Smooth muscle cell (in vitro differentiated cells): ENCODE results near the gene PAX2. TPM values are rescaled to one million over a fixed set of nuclear protein-coding genes. Genes with fewer than 3 reads are reported as not detected.

Source experiments
- DNase-seq: peaks from one replicate; lab custom pipeline; 2025; ENCODE audit not compliant: unreplicated experiment; lab: John Stamatoyannopoulos, UW
- H2AFZ ChIP-seq: fragments of 200-600 bp; sonication (generic); 2 replicates; pipeline ENCODE4 v1.6.0; 2016; ENCODE audit warnings: antibody characterized with exemption, low read depth, mild to moderate bottlenecking
- H3F3A ChIP-seq: fragments of 200-600 bp; sonication (generic); 2 replicates; pipeline ENCODE4 v1.6.0; 2017; ENCODE audit warnings: antibody characterized with exemption, low read depth
- H3K27ac ChIP-seq: fragments of 200-600 bp; sonication (generic); 2 replicates; pipeline ENCODE4 v1.5.1; 2016; ENCODE audit warnings: low read depth, mild to moderate bottlenecking
- H3K27me3 ChIP-seq: fragments of 200-600 bp; sonication (generic); 2 replicates; pipeline ENCODE4 v1.6.1; 2016; ENCODE audit warnings: low read depth, mild to moderate bottlenecking
- H3K36me3 ChIP-seq: fragments of 200-600 bp; sonication (generic); 2 replicates; pipeline ENCODE4 v1.5.1; 2016; ENCODE audit warnings: low read depth
- H3K4me1 ChIP-seq: fragments of 200-600 bp; sonication (generic); 2 replicates; pipeline ENCODE4 v1.5.1; 2016; ENCODE audit warnings: low read depth
- H3K4me2 ChIP-seq: fragments of 200-600 bp; sonication (generic); 2 replicates; pipeline ENCODE4 v1.6.0; 2016; ENCODE audit warnings: mild to moderate bottlenecking
- H3K4me3 ChIP-seq: fragments of 200-600 bp; sonication (generic); 2 replicates; pipeline ENCODE4 v1.5.1; 2016; ENCODE audit warnings: mild to moderate bottlenecking
- H3K79me2 ChIP-seq: fragments of 200-600 bp; sonication (generic); 2 replicates; pipeline ENCODE4 v1.6.0; 2016; ENCODE audit warnings: low read depth, mild to moderate bottlenecking
- H3K9ac ChIP-seq: fragments of 200-600 bp; sonication (generic); 2 replicates; pipeline ENCODE4 v1.6.0; 2016; ENCODE audit warnings: low read depth
- H3K9me3 ChIP-seq: fragments of 200-600 bp; sonication (generic); replicated peaks from 2 replicates; pipeline ENCODE4 v1.5.1; 2016; ENCODE audit warnings: low read depth
- H4K20me1 ChIP-seq: fragments of 200-600 bp; sonication (generic); 2 replicates; pipeline ENCODE4 v1.6.0; 2016; ENCODE audit warnings: low read depth
- CTCF ChIP-seq: fragments of 200-600 bp; sonication (generic); IDR thresholded peaks from 2 replicates; pipeline ENCODE4 v1.5.1; 2017; ENCODE audit warnings: borderline replicate concordance, mild to moderate bottlenecking, antibody characterized with exemption; ENCODE audit not compliant: insufficient read depth, poor library complexity, severe bottlenecking
- WGBS: methylation state at CpG from one replicate; pipeline ENCODE4 v1.1.7; 2016; ENCODE audit warnings: low lambda C conversion rate; 5-methylcytosine and 5-hydroxymethylcytosine counted together
- polyA plus RNA-seq: library from polyadenylated mRNA; unstranded; fragments of >200 nt; fragmentation: Nextera tagmentation; extraction: Ambion mirVana; gene quantifications from 2 replicates; pipeline ENCODE4 v1.2.1, GENCODE V29; 2016
- total RNA-seq: library from RNA; depleted of rRNA; stranded (reverse); fragments of >200 nt; gene quantifications from 2 replicates; pipeline ENCODE4 v1.2.3, GENCODE V29; 2014

Gene PAX2
- total and polyA plus RNA-seq, 2 experiments from 2014 or later = not detected

GRCh38 chr10:100782461-100783244 is 37.3 kb downstream of the PAX2 start:
- H3K36me3 ChIP-seq = no peaks in the 10 kb centered on the region
- DNase-seq = no peak
- no peaks in the 10 kb centered on the region for H3F3A ChIP-seq
- H4K20me1 ChIP-seq = no peaks in the 10 kb centered on the region
- no peak overlapping the region for H2AFZ ChIP-seq
- no peak overlapping the region for H3K27ac ChIP-seq
- H3K9ac ChIP-seq = no peak overlapping the region
- H3K9me3 ChIP-seq = no peaks in the 10 kb centered on the region
- peaks cover 45% of the 10 kb centered on the region for H3K27me3 ChIP-seq
- H3K4me1 ChIP-seq = peaks cover 2% of the 10 kb centered on the region
- no peak overlapping the region for H3K4me2 ChIP-seq
- no peaks in the 10 kb centered on the region for H3K79me2 ChIP-seq
- WGBS = 93% methylated on average over 13 of the region's 13 CpGs
- no peak for TF ChIP-seq CTCF
- no peak overlapping the region for H3K4me3 ChIP-seq

GRCh38 chr10:100784126-100784525 is 38.7 kb downstream of the PAX2 start:
- no peaks in the 10 kb centered on the region for H3K79me2 ChIP-seq
- WGBS = 93% methylated on average over 3 of the region's 3 CpGs
- TF ChIP-seq CTCF = no peak
- H3K9me3 ChIP-seq = no peaks in the 10 kb centered on the region
- no peaks in the 10 kb centered on the region for H4K20me1 ChIP-seq
- no peaks in the 10 kb centered on the region for H3F3A ChIP-seq
- H3K9ac ChIP-seq = no peak overlapping the region
- no peaks in the 10 kb centered on the region for H3K36me3 ChIP-seq
- peaks cover 5% of the 10 kb centered on the region for H3K4me1 ChIP-seq
- no peak overlapping the region for H2AFZ ChIP-seq
- DNase-seq = no peak
- no peak overlapping the region for H3K4me2 ChIP-seq
- H3K4me3 ChIP-seq = no peak overlapping the region
- H3K27me3 ChIP-seq = peaks cover 40% of the 10 kb centered on the region
- no peak overlapping the region for H3K27ac ChIP-seq

GRCh38 chr10:100786591-100786990 is 41.2 kb downstream of the PAX2 start:
- H3K4me1 ChIP-seq = peaks cover 5% of the 10 kb centered on the region
- H3K36me3 ChIP-seq = no peaks in the 10 kb centered on the region
- no peak overlapping the region for H3K9ac ChIP-seq
- H3K9me3 ChIP-seq = no peaks in the 10 kb centered on the region
- H3K27ac ChIP-seq = no peak overlapping the region
- no peaks in the 10 kb centered on the region for H4K20me1 ChIP-seq
- TF ChIP-seq CTCF = no peak
- H3K79me2 ChIP-seq = no peaks in the 10 kb centered on the region
- H2AFZ ChIP-seq = no peak overlapping the region
- H3F3A ChIP-seq = no peaks in the 10 kb centered on the region
- 96% methylated on average over 6 of the region's 6 CpGs for WGBS
- no peak overlapping the region for H3K4me2 ChIP-seq
- DNase-seq = no peak
- H3K4me3 ChIP-seq = no peak overlapping the region
- peaks cover 30% of the 10 kb centered on the region for H3K27me3 ChIP-seq
